ENCODE measurements around the gene GDPD5.

Gene GDPD5

DNA sequence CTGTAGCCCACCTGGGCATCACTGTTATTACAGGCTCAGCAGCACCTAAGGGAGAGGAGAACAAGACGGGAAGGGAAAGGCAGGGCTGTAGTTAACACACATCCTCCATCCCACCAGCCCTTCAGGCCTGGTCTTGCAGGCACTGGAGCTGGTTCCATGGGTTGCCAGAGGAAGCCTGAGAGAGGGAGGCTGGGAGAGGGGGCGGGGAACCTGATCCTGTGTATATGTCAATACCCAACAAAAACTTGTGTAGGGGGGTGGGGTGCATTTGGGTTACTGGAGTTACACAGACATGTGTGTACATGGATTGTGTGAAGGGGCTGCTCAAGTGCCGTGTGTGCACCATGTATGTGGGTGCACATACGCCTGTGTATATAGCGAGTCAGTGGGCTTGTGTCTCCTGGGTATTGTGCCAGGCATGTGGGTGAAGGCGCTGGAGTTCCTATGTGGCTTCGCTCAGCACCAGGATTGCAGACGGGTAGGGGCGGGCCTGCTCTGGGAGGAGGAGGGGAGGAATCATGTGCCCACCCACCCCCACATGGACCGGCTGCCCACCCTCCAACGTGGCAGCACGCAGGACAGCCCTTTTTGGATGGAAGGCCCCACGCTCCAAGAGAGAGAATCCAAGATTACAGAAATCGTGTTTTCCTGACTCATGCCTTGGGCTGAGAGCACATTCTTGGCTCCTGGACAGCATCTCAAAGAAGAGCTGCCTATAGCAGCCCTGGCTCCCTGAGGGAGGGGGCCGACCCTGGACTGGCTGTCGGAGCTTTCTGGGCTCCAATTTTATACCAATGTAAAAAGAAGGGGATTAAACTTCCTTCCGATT lies 32.1 kb upstream of the GDPD5 start:
- DNase-seq, result no peak

- DNase-seq, result no peak
Observed at GRCh38 chr11:75556275-75556674, 30.5 kb upstream of the GDPD5 start.

- no peak for DNase-seq
Observed at GRCh38 chr11:75555079-75555811, 29.5 kb upstream of the GDPD5 start.

DNA sequence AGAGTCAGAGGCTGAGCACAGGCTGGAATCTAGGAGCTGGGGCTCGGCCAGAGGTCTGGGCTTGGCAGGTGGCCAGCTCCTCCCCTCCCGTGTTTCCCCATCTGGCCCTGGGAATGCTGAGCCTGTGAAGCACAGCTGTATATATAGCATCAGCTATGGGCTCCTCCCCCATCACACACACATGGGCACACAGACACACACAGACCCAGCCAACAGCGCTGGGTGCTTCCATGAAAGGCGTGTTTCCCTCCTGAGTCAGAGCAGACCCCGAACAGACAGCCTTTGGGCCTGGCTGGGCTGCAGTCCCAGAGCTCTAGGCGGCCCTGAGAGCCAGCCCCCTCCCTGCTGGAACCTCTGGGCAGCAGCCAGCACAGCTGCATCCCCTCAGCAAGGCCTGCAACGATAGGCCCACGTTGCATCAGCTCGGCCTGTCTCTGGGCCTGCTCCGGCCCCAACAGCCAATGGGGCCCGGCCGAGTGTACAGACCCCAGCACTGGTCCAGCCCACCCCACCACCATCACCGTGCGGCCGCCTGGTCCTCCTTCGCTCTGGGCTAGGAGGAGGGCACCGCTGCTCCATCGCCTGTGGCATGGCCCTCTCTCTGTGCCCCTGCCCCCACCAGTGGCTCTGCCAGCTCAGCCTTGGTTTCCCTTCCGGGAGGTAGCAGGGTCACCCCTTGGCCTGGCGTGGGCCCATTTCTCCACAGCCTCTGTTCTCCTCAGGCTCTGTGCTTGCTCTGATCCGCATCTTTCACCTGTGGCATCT lies 28.7 kb upstream of the GDPD5 start:
- peak; percentile 86 for DNase-seq

DNA sequence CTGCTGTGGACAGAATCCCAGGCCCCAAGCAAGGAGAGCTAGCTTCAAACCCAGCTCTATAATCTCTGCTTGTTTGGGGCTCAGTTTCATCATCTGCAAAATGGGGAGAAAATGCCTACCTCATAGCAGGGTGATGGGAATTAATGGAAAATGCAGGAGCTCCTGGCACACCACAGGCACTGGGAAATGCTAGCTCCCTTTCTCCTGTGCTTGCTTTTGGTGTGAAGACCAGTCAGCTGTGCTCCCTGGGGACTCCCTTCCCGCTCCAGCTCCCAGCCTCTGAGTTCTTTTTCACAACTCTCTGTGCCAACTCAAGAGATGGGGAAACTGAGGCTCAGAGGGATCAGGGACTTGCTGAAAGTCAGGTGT lies 28.1 kb upstream of the GDPD5 start:
- DNase-seq, result no peak

DNA sequence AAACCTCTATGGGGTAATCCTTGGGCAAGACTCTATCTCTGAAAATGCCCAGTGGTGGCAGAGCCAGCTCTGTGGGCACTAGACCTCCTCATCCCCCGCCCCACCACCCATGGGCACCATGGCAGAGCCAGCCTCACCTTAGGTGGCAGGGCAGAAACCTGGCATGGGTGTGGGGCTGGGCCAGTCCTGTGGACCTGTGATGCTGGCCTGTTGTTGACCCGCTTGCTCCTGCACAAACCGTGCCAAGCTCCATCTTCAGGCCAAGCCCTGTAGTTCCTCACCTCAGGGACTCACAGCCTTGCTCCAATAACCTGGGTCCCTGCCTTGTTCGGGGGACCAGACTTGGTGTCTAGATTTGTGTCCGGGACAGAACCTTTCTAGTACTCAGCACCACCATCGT lies 27.4 kb upstream of the GDPD5 start:
- DNase-seq, result no peak

DNA sequence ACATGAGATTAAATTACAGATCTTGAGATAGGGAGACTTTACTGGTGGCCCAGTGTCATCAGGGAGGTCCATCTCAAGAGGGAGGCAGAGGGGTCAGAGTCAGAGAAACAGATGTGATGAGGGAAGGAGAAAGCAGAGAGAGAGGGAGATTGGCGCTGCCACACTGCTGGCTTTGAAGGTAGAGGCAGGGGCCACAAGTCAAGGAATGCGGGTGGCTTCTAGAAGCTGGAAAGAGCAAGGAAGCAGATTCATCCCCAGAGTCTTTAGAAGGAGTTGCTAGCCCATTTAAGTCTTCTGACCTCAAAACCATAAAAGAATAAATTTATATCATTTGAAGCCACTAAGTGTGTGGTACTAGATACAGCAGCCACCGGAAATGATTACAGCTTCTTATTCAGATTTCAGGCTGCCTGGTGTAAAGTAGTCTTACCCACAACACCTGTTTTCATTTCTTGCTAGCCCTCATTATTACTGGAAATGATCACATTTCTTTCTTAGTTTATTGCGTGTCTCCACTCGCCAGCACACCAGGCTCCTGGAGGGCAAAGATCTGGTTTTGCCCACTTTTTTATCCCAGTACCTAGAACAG lies 23.7 kb upstream of the GDPD5 start:
- no peak for DNase-seq

DNA sequence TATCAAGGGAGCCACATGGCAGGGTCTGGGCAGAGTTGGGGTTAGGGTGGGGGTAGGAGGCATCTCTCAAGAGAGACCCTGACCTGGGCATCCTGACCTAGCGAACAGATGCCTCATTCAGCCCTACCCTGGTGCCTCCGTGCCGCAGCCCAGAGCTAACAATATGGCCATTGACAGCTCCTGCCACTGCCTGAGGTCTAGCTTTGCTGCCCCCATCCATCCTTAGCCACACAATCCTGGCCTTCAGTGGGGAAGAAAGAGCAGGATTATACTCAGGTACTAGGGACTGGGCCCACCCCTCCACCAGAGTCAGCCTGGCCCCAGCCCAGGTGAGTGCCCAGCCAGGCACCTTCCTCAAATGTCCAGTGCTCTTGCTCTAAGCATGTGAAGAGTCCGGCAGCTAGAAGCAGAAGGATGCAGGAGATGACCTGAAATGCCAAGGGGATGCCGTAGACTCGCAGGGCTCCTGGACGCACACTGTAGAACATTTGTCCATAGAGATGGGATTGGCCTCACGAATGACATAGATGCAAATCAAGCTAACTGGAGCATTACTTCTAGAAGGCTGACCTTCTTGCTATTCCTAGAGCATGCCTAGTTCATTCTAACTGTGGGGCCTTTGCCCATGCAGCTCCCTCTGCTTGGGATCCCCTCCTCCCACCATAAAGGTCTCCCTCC lies 23.0 kb upstream of the GDPD5 start:
- DNase-seq, result no peak

- DNase-seq, result peak; percentile 57
Observed at GRCh38 chr11:75547617-75548058, 21.9 kb upstream of the GDPD5 start.

DNA sequence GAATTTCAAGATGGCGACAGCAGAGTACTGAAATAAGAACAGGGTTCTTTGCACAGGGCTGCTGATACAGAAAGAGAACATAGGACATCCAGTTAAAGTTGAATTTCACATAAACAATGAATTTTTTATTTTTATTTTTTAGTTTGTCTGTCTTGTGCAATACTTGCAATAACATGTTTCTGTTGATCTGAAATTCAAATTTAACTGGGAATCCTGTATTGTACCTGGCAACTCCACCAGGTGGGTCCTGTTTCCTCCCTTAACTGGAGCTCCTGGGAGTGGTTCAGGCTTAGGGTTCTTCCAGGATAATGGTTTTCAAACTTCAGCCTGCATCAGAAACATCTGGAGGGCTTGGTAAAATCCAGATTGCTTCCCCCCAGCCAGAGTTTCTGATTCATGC lies 21.4 kb upstream of the GDPD5 start:
- DNase-seq, result no peak

DNA sequence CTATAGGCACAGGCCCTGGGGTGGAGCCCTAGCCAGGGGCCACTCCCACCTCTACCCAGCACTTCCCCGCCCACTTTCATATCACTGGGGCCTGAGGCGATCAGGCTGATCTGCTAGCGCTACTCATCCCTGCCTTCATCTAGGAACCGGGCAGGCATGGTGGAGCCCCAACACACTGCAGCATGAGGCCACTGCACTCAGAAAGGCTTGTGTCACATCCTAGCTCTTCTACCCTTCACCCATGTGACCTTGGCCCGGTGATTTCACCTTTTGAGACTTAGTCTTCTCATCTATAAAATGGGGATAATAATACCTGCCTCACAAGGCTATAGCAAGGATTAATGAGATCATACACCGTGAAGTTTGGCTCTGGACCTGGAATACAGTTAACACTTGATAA lies 18.1 kb upstream of the GDPD5 start:
- no peak for DNase-seq

DNA sequence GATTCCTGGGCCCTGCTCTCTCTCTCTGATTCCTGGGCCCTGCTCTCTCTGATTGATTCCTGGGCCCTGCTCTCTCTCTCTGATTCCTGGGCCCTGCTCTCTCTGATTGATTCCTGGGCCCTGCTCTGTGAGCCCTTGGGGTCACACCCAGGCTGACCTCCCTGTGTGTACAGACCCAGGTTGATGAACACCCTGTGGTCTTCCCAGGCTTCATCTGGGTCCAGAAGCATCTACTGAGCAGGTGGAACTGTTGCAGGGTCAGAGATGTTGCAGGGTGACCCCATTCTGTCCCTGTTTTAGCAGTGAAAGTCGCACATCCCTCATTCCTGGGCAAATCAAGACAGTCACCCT lies 16.3 kb upstream of the GDPD5 start:
- DNase-seq, result no peak

DNA sequence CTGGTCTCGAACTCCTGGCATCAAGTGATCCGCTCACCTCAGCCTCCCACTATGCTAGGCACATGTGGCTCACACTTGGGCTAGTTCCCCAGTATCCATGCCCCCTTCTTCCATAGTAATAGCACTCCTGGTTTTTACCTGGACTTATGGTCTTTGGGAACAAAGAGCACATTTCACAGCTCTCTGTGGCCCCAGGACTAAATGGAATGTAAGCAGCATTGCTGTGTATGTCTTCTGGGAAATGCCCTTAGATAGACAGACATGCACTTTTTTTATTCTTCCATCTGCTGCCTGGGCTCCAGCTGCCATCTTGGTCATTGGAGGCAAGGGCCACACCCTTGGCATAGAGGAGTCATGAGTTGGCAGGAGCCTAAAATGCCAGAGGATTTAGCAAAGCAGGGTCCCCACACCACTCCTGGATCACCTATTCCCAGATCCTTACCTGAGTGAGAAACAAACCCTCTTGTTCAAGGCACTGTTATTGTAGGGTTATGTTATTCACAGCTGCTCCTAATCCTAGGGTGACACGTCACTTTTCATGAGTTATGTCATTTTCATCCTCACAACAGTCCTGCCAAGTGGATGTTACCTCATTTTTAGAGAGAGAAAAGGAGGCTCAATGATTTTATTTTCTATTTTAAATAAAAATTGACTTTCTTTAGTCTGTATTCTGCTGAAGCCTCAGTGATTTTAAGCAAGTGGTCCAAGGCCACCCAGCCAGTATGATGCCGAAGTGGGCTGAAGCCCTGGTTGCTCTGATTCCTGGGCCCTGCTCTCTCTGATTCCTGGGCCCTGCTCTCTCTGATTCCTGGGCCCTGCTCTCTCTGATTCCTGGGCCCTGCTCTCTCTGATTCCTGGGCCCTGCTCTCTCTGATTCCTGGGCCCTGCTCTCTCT lies 15.7 kb upstream of the GDPD5 start:
- DNase-seq, result no peak

DNA sequence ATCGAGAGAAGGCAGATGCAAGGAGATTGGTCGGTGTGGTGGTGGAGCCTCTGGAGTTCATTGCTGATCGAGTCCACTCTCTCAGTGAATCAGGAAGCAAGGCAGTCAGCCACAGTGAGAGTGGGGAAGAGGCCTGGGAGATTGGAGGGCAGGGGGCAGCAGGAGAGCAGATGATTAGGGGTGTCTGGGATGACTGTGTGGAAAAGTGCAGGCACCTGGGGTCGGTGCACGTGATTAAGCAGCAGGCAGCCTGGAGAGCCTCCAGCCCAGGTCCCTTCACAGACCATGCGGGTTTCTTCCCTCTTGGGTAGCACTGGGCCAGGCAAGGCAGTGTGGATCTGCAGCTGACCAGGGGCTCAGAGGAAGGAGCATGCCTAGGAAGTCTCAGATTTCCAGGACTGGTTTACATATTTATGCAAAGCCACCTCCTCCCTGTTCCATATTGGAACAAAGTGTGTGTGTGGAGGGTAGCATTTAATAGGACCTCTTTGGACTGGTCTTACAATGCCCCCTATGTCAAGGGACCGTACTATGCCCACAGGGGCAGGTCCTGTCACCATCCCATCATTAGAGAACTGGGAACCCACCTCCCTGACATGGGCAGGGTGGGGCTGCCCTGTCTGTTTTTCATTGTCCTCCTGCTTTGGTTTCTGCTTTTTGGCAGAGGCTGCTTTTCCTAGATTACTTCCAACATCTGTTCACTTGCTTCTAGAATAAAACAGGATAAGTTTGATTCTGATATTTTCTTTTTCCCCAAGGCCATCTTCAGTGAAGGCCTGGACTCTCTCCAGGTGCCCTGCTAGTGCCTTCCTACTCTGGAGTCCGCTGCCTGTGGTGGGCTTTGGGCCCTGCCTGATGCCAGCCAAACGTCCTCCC lies 14.0 kb upstream of the GDPD5 start:
- no peak for DNase-seq

DNA sequence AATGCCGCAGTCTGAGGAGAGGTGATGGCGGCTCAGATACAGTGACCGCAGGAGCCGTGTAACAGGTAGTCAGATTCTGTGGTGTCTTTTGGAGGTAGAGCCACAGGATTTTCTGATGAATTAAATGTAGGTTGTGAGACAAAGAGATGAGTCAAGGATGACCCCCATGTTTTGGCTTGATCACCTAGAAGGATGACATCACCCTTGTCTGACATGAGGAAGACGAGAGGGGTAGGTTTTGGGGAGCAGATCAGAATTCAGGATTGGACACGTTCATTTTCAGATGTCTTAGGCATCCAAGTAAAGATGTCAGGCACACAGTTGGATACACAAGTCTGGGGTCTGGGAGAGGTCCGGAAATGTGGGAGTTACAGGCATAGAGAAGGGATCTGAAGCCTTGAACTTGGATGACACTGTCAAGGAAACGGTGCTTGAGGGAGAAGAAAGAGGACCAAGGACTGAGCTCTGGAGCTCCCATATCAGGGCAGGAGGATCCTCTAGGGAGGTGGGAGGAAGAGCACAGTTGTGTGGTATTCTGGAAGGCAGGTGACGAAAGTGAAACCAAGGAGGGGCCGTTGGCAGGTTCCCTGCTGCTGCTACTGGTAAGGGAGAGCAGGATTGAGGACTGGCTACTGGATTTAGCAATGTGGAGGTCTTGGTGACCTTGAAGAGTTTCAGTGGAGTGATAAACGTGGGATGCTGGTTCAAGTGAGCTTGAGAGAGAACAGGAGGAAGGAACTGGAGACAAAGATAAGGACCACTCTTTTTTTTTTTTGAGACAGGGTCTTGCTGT lies 12.6 kb upstream of the GDPD5 start:
- no peak for DNase-seq

DNA sequence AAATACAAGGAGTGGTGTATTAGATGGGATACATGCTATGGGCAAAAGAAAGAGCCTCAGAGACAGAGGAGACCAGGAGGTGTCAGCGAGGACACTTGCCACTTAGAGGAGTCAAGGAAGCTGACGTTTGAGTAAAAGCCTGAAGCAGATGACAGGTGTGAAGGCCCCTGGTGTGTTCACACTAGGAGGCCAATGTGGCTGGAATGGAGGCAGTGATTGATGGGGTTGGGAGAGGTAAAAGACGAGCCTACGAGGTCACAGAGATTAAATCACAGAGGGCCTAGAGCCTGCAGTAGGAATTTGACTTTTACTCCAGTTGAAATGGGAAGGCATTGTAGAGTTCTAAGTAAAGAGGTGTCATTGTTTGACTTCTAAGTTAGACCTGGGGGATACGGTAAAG lies 12.0 kb upstream of the GDPD5 start:
- no peak for DNase-seq

DNA sequence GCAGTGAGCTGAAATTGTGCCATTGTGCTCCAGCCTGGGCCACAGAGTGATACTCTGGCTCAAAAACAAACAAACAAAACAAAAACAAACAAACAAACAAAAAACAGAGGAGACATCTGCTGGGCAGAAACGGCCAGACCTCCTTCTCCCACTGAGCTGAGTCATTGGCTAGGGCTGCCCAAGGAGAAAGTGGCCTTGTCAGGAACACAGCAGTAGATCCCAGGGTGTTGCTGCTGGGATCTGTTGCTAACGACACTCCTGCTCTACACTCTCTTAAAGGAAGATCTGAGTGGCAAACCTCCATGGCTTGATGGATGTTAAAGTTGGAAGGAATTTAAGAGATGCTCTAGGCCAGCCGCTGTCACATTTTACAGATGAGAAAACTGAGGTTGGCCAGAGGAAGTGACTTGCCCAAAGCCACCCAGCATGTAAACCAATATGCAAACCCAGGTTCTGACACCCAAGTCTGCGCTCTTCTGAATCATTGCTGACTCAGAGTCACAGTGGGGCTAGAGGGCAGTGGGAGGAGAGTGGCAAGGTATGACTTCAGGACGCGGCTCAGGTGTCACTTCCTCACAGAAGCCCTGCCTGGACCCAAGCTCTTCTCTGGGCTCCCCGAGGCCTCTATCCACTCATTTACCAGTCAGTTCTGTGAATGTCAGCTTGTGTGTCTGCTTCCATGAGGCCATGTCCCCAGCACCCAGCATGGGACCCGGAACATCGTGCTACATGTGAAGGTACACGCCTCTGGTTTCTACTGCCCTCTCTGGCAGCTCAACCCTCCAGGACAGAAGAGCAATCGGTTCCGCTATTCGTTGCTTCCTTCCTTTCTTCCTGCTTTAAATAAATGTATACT lies 11.3 kb upstream of the GDPD5 start:
- DNase-seq, result no peak

DNA sequence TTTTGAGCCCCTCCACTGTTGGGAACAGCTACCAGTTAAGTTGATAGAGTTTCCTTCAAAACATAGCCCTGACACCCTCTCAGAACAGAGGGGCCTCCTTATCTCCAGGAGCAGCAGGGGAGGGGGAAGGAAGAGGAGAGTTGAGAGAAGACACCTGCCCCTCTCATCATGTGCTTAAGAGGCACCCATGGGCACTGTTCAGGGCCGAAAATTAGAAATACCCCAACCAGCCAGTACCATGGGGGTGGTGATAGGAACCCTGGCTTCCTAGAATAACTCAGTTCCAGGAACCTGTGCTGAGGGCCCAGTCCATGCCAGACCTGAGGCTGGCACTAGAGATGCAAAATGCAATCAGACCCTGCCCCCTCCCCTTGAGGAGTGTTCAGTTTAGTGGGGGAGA lies 9.3 kb upstream of the GDPD5 start:
- DNase-seq, result no peak

Measured in SHP77 treated with DMSO at 0.1 percent for 48 hours (cell line).